CD14-positive monocyte (primary cell): ENCODE data around the gene MCMBP. TPM values are rescaled to one million over a fixed set of nuclear protein-coding genes. Genes with fewer than 3 reads are reported as not detected.

Experiments used
- DNase-seq, 3 donors: peaks; one replicate each; pipeline ENCODE4 v3.0.0-alpha.2; 2011 to 2022
- H2AFZ ChIP-seq: 2 replicates; pipeline ENCODE4 v1.6.0; 2012; ENCODE audit warnings: mild to moderate bottlenecking, low read depth, low read length, inconsistent platforms; ENCODE audit not compliant: insufficient read depth, poor library complexity, severe bottlenecking
- H3K27ac ChIP-seq, 2 donors: 1 replicate in 1 of 2; 2 replicates in 1 of 2; pipeline ENCODE4 v1.5.1; 2012 to 2013; ENCODE audit warnings: low read length in 2 of 2, control low read depth in 1 of 2, inconsistent platforms in 1 of 2, low read depth in 1 of 2, mild to moderate bottlenecking in 1 of 2
- H3K27me3 ChIP-seq, 2 donors: one replicate each; pipeline versions ENCODE4 v1.6.0 to v1.6.1; 2011 to 2013; ENCODE audit warnings: low read length in 2 of 2; ENCODE audit not compliant: control insufficient read depth in 2 of 2, insufficient read depth in 2 of 2
- H3K36me3 ChIP-seq, 2 donors: replicated peaks in 1 of 2; 1 replicate in 1 of 2; 2 replicates in 1 of 2; pipeline versions ENCODE4 v1.5.1 to v1.6.1; 2012 to 2013; ENCODE audit warnings: low read length in 2 of 2, control low read depth in 1 of 2, inconsistent platforms in 1 of 2, mild to moderate bottlenecking in 1 of 2; ENCODE audit not compliant: insufficient read depth in 2 of 2, control insufficient read depth in 1 of 2
- H3K4me1 ChIP-seq, 2 donors: 1 replicate in 1 of 2; 2 replicates in 1 of 2; pipeline versions ENCODE4 v1.5.1 to v1.6.1; 2012 to 2013; ENCODE audit warnings: low read length in 2 of 2, control low read depth in 1 of 2, inconsistent platforms in 1 of 2, mild to moderate bottlenecking in 1 of 2, moderate library complexity in 1 of 2; ENCODE audit not compliant: insufficient read depth in 2 of 2, control insufficient read depth in 1 of 2
- H3K4me2 ChIP-seq: replicated peaks from 2 replicates; pipeline ENCODE3; 2012; ENCODE audit warnings: low read length, moderate library complexity, mild to moderate bottlenecking; ENCODE audit not compliant: poor library complexity, severe bottlenecking; ENCODE audit errors: extremely low read depth
- H3K4me3 ChIP-seq, 3 experiments: fragments of 200-600 bp in 1 of 3; sonication (generic) in 1 of 3; replicated peaks in 1 of 3; 1 replicate in 2 of 3; 2 replicates in 1 of 3; pipeline ENCODE4 v1.5.1; 2011 to 2013; ENCODE audit warnings: low read length in 3 of 3, mild to moderate bottlenecking in 3 of 3, control low read depth in 2 of 3, low read depth in 2 of 3, inconsistent platforms in 1 of 3, moderate library complexity in 1 of 3
- H3K79me2 ChIP-seq: 2 replicates; pipeline ENCODE4 v1.6.0; 2012; ENCODE audit warnings: mild to moderate bottlenecking, control low read depth, inconsistent platforms, low read length, moderate library complexity; ENCODE audit not compliant: insufficient read depth
- H3K9ac ChIP-seq: 2 replicates; pipeline ENCODE4 v1.6.0; 2017; ENCODE audit warnings: low read length, mild to moderate bottlenecking; ENCODE audit not compliant: insufficient read depth, poor library complexity, severe bottlenecking
- H3K9me3 ChIP-seq, 2 donors: replicated peaks in 1 of 2; 1 replicate in 1 of 2; 2 replicates in 1 of 2; pipeline versions ENCODE4 v1.5.1 to v1.6.1; 2012 to 2013; ENCODE audit warnings: low read length in 2 of 2, control low read depth in 1 of 2; ENCODE audit not compliant: control insufficient read depth in 1 of 2, insufficient read depth in 1 of 2
- H4K20me1 ChIP-seq: 2 replicates; pipeline ENCODE4 v1.6.0; 2012; ENCODE audit warnings: mild to moderate bottlenecking, low read length, control low read depth, moderate library complexity; ENCODE audit not compliant: insufficient read depth
- H3K27ac Mint-ChIP-seq, 7 donors: one replicate each; pipeline ENCODE4 v1.8.0; 2020; ENCODE audit warnings: mild to moderate bottlenecking in 7 of 7, mixed read lengths in 7 of 7, moderate library complexity in 6 of 7, inconsistent platforms in 2 of 7
- H3K27me3 Mint-ChIP-seq, 3 donors: one replicate each; pipeline ENCODE4 v1.8.0; 2021 to 2022; ENCODE audit warnings: low read depth in 3 of 3, mild to moderate bottlenecking in 3 of 3, mixed read lengths in 3 of 3, moderate library complexity in 3 of 3, inconsistent platforms in 1 of 3
- H3K36me3 Mint-ChIP-seq, 2 donors: one replicate each; pipeline ENCODE4 v1.8.0; 2020; ENCODE audit warnings: mixed read lengths in 2 of 2, inconsistent platforms in 1 of 2, mild to moderate bottlenecking in 1 of 2
- H3K4me1 Mint-ChIP-seq: one replicate; pipeline ENCODE4 v1.8.0; 2020; ENCODE audit warnings: mild to moderate bottlenecking, mixed read lengths
- H3K4me3 Mint-ChIP-seq, 2 donors: one replicate each; pipeline ENCODE4 v1.8.0; 2020; ENCODE audit warnings: mild to moderate bottlenecking in 2 of 2, mixed read lengths in 2 of 2, moderate library complexity in 1 of 2
- H3K9me3 Mint-ChIP-seq, 7 donors: one replicate each; pipeline ENCODE4 v1.8.0; 2020 to 2022; ENCODE audit warnings: mixed read lengths in 7 of 7, mild to moderate bottlenecking in 6 of 7, moderate library complexity in 6 of 7, inconsistent platforms in 2 of 7
- CTCF ChIP-seq: fragments of 200-600 bp; IDR thresholded peaks from one replicate; pipeline ENCODE4 v1.8.0; 2022; ENCODE audit warnings: antibody characterized with exemption, mild to moderate bottlenecking
- WGBS: methylation state at CpG from one replicate; pipeline ENCODE4 v1.1.5; 2013; ENCODE audit warnings: missing lambda C conversion rate; ENCODE audit not compliant: insufficient coverage; 5-methylcytosine and 5-hydroxymethylcytosine counted together
- intact Hi-C, 2 donors: fragments of 100-400 bp; cut with micrococcal nuclease; formaldehyde crosslinking; loops; one replicate each; pipeline versions ENCODE4 v1.15.0 to v1.15.1; 2023
- polyA plus RNA-seq, 3 donors: library from polyadenylated mRNA; depleted of rRNA in 1 of 3; unstranded in 2 of 3; stranded (reverse) in 1 of 3; fragments of 300-500 nt in 2 of 3; fragments of >200 nt in 1 of 3; fragmentation: Illumina TruSeq in 2 of 3; gene quantifications; 1 replicate in 2 of 3; 2 replicates in 1 of 3; pipeline ENCODE4 v1.2.3, GENCODE V29; 2012 to 2021

The MCMBP gene
- polyA plus RNA-seq, 3 donors, result 40.3 to 96.7 (median 75.3) TPM

DNA sequence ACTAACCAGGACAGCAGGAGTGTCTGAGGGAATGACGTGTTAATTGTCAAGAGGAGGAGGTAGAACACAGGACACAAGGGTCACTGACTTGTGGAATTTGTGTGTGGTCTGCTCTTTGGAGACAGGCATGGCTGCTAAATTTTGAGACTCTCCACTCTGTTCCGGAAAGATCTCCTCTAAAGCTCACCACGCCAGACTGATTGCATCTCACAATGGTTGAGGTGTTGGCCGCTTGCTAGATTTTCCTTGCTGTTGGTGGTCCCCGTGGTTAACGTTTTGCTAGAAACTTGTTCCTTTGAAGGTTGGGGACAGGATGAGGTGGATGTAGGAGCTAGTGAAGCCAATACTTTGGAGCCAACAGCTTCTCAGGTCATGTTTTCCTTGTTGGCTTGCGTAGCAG is 57.0 kb downstream of the MCMBP start:
- Mint-ChIP-seq H3K36me3 (peaks cover 27 to 41% of the 10 kb centered on the region in 2 donors), H3K27me3 (peaks cover 2 to 4% (median 3%) of the 10 kb centered on the region in 3 donors), H3K27ac (peak overlapping the region in 2 of 7 donors; percentile 21 to 62), H3K4me1 (peaks cover 5% of the 10 kb centered on the region), H3K9me3 (peaks cover 0 to 6% (median 5%) of the 10 kb centered on the region in 7 donors), H3K4me3 (no peak overlapping the region)
- Histone ChIP-seq H3K9me3 (peaks cover 0 to 9% of the 10 kb centered on the region in 2 donors), H3K27ac (no peak overlapping the region), H3K4me2 (no peak overlapping the region), H3K36me3 (peaks cover 12 to 14% of the 10 kb centered on the region in 2 donors), H4K20me1 (no peaks in the 10 kb centered on the region), H2AFZ (no peak overlapping the region), H3K27me3 (peaks cover 0 to 5% of the 10 kb centered on the region in 2 donors), H3K9ac (no peak overlapping the region), H3K4me1 (peaks cover 0 to 2% of the 10 kb centered on the region in 2 donors), H3K79me2 (no peaks in the 10 kb centered on the region), H3K4me3 (no peak overlapping the region)
- no peak for TF ChIP-seq CTCF
- intact Hi-C loops, result no loop called here
- DNase-seq, result no peak
- WGBS, result 98% methylated on average over 6 of the region's 7 CpGs

GRCh38 chr10:119812684-119813083 is 60.0 kb downstream of the MCMBP start:
- no peak overlapping the region for H3K27ac ChIP-seq
- no peak for TF ChIP-seq CTCF
- no peak overlapping the region for H2AFZ ChIP-seq
- Mint-ChIP-seq H3K4me3 (no peak overlapping the region), H3K27ac (no peak overlapping the region), H3K4me1 (peaks cover 2% of the 10 kb centered on the region), H3K9me3 (peaks cover 0 to 2% (median 0%) of the 10 kb centered on the region in 7 donors), H3K27me3 (peaks cover 0 to 2% (median 0%) of the 10 kb centered on the region in 3 donors), H3K36me3 (peaks cover 24 to 35% of the 10 kb centered on the region in 2 donors)
- no peak overlapping the region for H3K4me2 ChIP-seq
- H3K9me3 ChIP-seq, result no peaks in the 10 kb centered on the region
- DNase-seq, result no peak
- H4K20me1 ChIP-seq, result no peaks in the 10 kb centered on the region
- no peak overlapping the region for H3K4me3 ChIP-seq
- intact Hi-C loops, result no loop called here
- no peak overlapping the region for H3K9ac ChIP-seq
- H3K79me2 ChIP-seq, result no peaks in the 10 kb centered on the region
- peaks cover 8 to 21% of the 10 kb centered on the region in 2 donors for H3K36me3 ChIP-seq
- no peaks in the 10 kb centered on the region for H3K27me3 ChIP-seq
- no peaks in the 10 kb centered on the region for H3K4me1 ChIP-seq
